ENCODE data around the gene SLC52A3. TPM values are rescaled to one million over a fixed set of nuclear protein-coding genes. Genes with fewer than 3 reads are reported as not detected.

SLC52A3 gene
- total RNA-seq, 1 experiment from 2014 or later = 7.7 TPM

DNA sequence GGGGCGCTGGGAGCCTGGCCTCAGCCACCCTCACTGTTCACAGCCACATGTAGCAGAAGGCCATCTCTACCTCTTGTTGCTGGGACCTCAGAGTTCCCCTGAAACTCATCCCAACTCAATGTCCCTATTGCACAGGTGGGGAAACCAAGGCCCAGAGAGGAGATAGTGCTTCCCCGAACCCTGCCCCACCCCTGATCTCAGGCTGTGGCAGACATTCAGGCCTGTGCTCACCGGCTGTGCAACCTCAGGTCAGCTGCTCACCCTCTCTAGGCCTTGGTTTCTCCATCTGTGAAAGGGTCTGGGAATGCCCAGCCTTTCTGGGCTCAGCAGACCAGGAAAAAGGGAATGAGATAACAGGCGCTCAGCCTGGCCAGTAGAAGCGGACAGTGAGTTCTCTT is 6.4 kb upstream of the SLC52A3 start:
- Mint-ChIP-seq H3K9me3 (peaks cover 5% of the 10 kb centered on the region; the same call in 1 of the 2 replicates), H3K4me1 (peaks cover 44% of the 10 kb centered on the region), H3K36me3 (peaks cover 6% of the 10 kb centered on the region; the same call in 1 of the 2 replicates), H3K4me3 (no peak overlapping the region), H3K27me3 (ENCODE audit: low read depth) (no peaks in the 10 kb centered on the region), H3K27ac (no peak overlapping the region)
- ATAC-seq (no peak), DNase-seq (ENCODE audit: low spot score) (no peak)
- POLR2A ChIA-PET = interaction anchor here (0.6 kb wide), 1 partner anchor 318 kb away, joined by 6 read pairs; no protein-coding TSS in a partner anchor
- TF ChIP-seq TCF7 (CRISPR knock-in tag; IDR thresholded peaks at IDR 0.05; ENCODE audit: low read depth) (no peak), RORB (CRISPR knock-in tag; IDR thresholded peaks at IDR 0.05) (no peak), ZNF396 (CRISPR knock-in tag; IDR thresholded peaks at IDR 0.05; ENCODE audit: borderline replicate concordance) (no peak), ESRRA (CRISPR knock-in tag; IDR thresholded peaks at IDR 0.05; ENCODE audit: borderline replicate concordance) (no peak), SMAD3 (CRISPR knock-in tag; IDR thresholded peaks at IDR 0.05; ENCODE audit: borderline replicate concordance) (no peak)
- TF ChIP-seq, protein P1, sequence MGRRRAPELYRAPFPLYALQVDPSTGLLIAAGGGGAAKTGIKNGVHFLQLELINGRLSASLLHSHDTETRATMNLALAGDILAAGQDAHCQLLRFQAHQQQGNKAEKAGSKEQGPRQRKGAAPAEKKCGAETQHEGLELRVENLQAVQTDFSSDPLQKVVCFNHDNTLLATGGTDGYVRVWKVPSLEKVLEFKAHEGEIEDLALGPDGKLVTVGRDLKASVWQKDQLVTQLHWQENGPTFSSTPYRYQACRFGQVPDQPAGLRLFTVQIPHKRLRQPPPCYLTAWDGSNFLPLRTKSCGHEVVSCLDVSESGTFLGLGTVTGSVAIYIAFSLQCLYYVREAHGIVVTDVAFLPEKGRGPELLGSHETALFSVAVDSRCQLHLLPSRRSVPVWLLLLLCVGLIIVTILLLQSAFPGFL (CRISPR knock-in tag; IDR thresholded peaks at IDR 0.05; ENCODE audit: borderline replicate concordance) = no peak
- TF ChIP-seq, protein P2, sequence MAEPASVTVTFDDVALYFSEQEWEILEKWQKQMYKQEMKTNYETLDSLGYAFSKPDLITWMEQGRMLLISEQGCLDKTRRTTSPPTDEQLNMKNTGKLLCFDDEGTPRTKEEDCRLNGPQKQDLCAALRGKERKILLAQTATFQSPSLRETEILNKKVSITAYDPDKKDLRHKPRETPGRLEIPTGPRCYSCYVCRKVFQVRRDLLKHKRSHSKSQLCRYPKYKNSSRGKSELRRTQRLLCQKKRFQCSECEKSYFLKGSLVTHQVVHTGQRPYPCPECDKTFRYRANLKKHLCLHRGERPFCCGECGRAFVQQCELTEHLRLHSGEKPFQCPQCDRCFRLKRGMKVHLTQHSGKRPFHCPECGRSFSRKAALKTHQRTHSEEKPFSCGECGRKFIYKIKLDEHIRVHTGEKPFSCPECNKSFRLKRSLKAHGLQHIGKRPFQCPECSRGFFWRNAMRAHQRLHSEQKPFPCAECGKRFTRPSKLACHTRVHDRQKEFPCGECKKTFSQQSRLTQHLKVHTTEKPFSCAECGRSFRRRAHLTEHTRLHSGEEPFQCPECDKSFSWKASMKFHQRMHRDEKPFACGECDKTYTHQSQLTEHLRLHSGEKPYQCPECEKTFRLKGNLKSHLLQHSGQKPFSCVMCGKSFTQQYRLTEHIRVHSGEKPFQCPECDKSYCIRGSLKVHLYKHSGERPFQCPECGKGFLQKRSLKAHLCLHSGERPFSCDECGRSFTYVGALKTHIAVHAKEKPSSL (CRISPR knock-in tag; conservative IDR thresholded peaks at IDR 0.05) = no peak
- TF ChIP-seq, protein P3, sequence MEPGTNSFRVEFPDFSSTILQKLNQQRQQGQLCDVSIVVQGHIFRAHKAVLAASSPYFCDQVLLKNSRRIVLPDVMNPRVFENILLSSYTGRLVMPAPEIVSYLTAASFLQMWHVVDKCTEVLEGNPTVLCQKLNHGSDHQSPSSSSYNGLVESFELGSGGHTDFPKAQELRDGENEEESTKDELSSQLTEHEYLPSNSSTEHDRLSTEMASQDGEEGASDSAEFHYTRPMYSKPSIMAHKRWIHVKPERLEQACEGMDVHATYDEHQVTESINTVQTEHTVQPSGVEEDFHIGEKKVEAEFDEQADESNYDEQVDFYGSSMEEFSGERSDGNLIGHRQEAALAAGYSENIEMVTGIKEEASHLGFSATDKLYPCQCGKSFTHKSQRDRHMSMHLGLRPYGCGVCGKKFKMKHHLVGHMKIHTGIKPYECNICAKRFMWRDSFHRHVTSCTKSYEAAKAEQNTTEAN (CRISPR knock-in tag; IDR thresholded peaks at IDR 0.05) = no peak
- CTCF ChIA-PET = interaction anchor here (1.2 to 4.6 kb wide), 3 partner anchors 14 to 129 kb away, joined by 4 to 24 read pairs (median 5); no protein-coding TSS in a partner anchor

DNA sequence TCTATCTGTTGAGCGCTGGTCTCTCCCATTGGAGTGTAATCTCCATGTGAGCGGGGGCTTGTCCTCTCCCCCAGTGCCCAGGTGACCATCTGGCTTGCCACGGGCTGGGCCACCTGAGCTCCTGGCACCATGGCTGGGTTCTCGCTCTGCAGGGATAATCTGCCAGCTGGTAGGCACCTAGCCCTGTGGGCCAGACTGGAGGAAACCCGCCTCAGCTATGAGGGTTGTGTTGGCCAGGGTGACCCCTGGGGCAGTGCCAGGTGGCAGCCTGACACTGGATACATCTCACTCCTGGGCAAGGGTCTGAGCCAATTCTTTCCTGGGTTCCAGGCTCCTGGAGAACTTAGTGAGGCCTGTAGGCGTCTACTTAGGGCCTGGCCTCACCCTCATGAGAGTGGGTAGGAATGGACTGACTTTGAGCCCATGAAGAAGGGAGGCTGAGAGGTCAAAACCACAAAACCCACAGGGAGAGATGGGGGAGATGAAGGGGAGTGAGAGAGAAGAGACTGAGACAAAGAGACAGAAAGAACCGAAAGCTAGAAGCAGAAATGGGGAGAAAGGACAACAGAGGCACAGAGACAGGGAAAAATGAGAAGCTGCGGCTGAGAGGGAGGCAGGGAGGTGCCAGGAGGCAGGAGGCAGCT is 5.8 kb upstream of the SLC52A3 start:
- H3K9me3 Mint-ChIP-seq = peaks cover 5% of the 10 kb centered on the region; the same call in 1 of the 2 replicates
- no peak for ATAC-seq
- TF ChIP-seq IRF2 (CRISPR knock-in tag; IDR thresholded peaks at IDR 0.05; ENCODE audit: borderline replicate concordance, low read depth) = no peak
- TF ChIP-seq TP53 (CRISPR knock-in tag; IDR thresholded peaks at IDR 0.05) = no peak
- TF ChIP-seq, protein P4, sequence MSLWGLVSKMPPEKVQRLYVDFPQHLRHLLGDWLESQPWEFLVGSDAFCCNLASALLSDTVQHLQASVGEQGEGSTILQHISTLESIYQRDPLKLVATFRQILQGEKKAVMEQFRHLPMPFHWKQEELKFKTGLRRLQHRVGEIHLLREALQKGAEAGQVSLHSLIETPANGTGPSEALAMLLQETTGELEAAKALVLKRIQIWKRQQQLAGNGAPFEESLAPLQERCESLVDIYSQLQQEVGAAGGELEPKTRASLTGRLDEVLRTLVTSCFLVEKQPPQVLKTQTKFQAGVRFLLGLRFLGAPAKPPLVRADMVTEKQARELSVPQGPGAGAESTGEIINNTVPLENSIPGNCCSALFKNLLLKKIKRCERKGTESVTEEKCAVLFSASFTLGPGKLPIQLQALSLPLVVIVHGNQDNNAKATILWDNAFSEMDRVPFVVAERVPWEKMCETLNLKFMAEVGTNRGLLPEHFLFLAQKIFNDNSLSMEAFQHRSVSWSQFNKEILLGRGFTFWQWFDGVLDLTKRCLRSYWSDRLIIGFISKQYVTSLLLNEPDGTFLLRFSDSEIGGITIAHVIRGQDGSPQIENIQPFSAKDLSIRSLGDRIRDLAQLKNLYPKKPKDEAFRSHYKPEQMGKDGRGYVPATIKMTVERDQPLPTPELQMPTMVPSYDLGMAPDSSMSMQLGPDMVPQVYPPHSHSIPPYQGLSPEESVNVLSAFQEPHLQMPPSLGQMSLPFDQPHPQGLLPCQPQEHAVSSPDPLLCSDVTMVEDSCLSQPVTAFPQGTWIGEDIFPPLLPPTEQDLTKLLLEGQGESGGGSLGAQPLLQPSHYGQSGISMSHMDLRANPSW (CRISPR knock-in tag; conservative IDR thresholded peaks at IDR 0.05; ENCODE audit: low read depth) = no peak
- TF ChIP-seq, protein P5, sequence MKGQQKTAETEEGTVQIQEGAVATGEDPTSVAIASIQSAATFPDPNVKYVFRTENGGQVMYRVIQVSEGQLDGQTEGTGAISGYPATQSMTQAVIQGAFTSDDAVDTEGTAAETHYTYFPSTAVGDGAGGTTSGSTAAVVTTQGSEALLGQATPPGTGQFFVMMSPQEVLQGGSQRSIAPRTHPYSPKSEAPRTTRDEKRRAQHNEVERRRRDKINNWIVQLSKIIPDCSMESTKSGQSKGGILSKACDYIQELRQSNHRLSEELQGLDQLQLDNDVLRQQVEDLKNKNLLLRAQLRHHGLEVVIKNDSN (CRISPR knock-in tag; IDR thresholded peaks at IDR 0.05) = no peak
- no peak for TF ChIP-seq FOXK1 (CRISPR knock-in tag; IDR thresholded peaks at IDR 0.05)
- H3K4me3 Mint-ChIP-seq = no peak overlapping the region; the same call in 1 of the 2 replicates
- no peak overlapping the region for H3K27ac Mint-ChIP-seq
- POLR2A ChIA-PET = no interaction called here
- peaks cover 44% of the 10 kb centered on the region for H3K4me1 Mint-ChIP-seq
- CTCF ChIA-PET = interaction anchor here (0.6 to 4.6 kb wide), 6 partner anchors 12 to 272 kb away, joined by 4 to 24 read pairs (median 5); no protein-coding TSS in a partner anchor
- H3K36me3 Mint-ChIP-seq = peaks cover 6% of the 10 kb centered on the region; the same call in 1 of the 2 replicates
- H3K27me3 Mint-ChIP-seq (ENCODE audit: low read depth) = no peaks in the 10 kb centered on the region
- DNase-seq (ENCODE audit: low spot score) = no peak

Data from WTC11 (cell line).